PC-9 (cell line): ENCODE results near the gene GTF2F2.

ENCODE experiments used
- CTCF ChIP-seq: fragments of 200-600 bp; sonication (generic); conservative IDR thresholded peaks from 2 replicates; pipeline ENCODE4 v1.6.1; 2017; ENCODE audit warnings: mixed run types, antibody characterized with exemption, mild to moderate bottlenecking, moderate library complexity
- EZH2 ChIP-seq: fragments of 200-600 bp; sonication (generic); IDR thresholded peaks from 2 replicates; pipeline ENCODE4 v1.8.0; 2017; ENCODE audit warnings: antibody characterized with exemption, low read depth

GRCh38 chr13:45298206-45298505, 177.8 kb downstream of the GTF2F2 start:
- TF ChIP-seq CTCF = no peak
- TF ChIP-seq EZH2 = no peak
